SU-DHL-6 (cell line): ENCODE measurements around the gene ARID5B.

ENCODE experiments used
- H2AFZ ChIP-seq: fragments of 200-600 bp; sonication (generic); 2 replicates; pipeline ENCODE4 v1.6.1; 2014; ENCODE audit warnings: low read depth, mild to moderate bottlenecking, moderate library complexity, mixed read lengths, antibody characterized with exemption, low read length; ENCODE audit not compliant: severe bottlenecking
- H3F3A ChIP-seq: fragments of 200-600 bp; shearing (Covaris generic); 2 replicates; pipeline ENCODE4 v1.6.0; 2016; ENCODE audit warnings: antibody characterized with exemption, mild to moderate bottlenecking; ENCODE audit not compliant: insufficient read depth
- H3K27ac ChIP-seq: fragments of 200-600 bp; sonication (generic); 2 replicates; pipeline ENCODE4 v1.5.1; 2016; ENCODE audit warnings: low read depth, mild to moderate bottlenecking, low read length, moderate library complexity, mixed read lengths
- H3K27me3 ChIP-seq: fragments of 200-600 bp; sonication (generic), shearing (Covaris generic); 2 replicates; pipeline ENCODE4 v1.6.0; 2014; ENCODE audit warnings: mild to moderate bottlenecking, low read length
- H3K36me3 ChIP-seq: fragments of 200-600 bp; sonication (generic); 2 replicates; pipeline ENCODE4 v1.6.1; 2014; ENCODE audit warnings: mild to moderate bottlenecking, low read length, mixed read lengths
- H3K4me2 ChIP-seq: fragments of 300-600, 200-600 bp; shearing (Covaris generic), sonication (generic); 2 replicates; pipeline ENCODE4 v1.6.0; 2014; ENCODE audit warnings: low read length, low read depth, mild to moderate bottlenecking; ENCODE audit not compliant: poor library complexity, severe bottlenecking
- H3K4me3 ChIP-seq: fragments of 200-600 bp; sonication (generic); 2 replicates; pipeline ENCODE4 v1.5.1; 2014; ENCODE audit warnings: antibody characterized with exemption, low read length, mild to moderate bottlenecking, mixed read lengths; ENCODE audit not compliant: insufficient read depth, poor library complexity, severe bottlenecking
- H3K79me2 ChIP-seq: fragments of 200-600 bp; sonication (generic); 2 replicates; pipeline ENCODE4 v1.6.1; 2014; ENCODE audit warnings: mild to moderate bottlenecking, low read length, moderate library complexity; ENCODE audit not compliant: insufficient read depth
- H3K9ac ChIP-seq: fragments of 200-600 bp; sonication (generic); 2 replicates; pipeline ENCODE4 v1.7.0; 2014; ENCODE audit warnings: mild to moderate bottlenecking, low read length
- H3K9me2 ChIP-seq: fragments of 200-600 bp; sonication (generic); replicated peaks from 2 replicates; pipeline ENCODE4 v1.6.1; 2014; ENCODE audit warnings: low read length; ENCODE audit not compliant: insufficient read depth
- H3K9me3 ChIP-seq: fragments of 200-600 bp; sonication (generic); 2 replicates; pipeline ENCODE4 v1.6.1; 2014; ENCODE audit warnings: low read length, mixed read lengths; ENCODE audit not compliant: insufficient read depth
- H4K20me1 ChIP-seq: fragments of 200-600 bp; sonication (generic); 2 replicates; pipeline ENCODE4 v1.6.1; 2014; ENCODE audit warnings: low read depth, mild to moderate bottlenecking, antibody characterized with exemption, low read length, moderate library complexity, mixed read lengths
- CTCF ChIP-seq: fragments of 200-600 bp; sonication (generic); IDR thresholded peaks from one replicate; pipeline ENCODE4 v1.5.1; 2017; ENCODE audit warnings: antibody characterized with exemption, mild to moderate bottlenecking, low read length, moderate library complexity; ENCODE audit not compliant: insufficient read depth, poor library complexity, severe bottlenecking
- EZH2phosphoT487 ChIP-seq: fragments of 200-600 bp; sonication (generic), shearing (Covaris generic); conservative IDR thresholded peaks from 2 replicates; pipeline ENCODE4 v1.6.1; 2018; ENCODE audit warnings: mild to moderate bottlenecking, antibody characterized with exemption, low read length, moderate library complexity, mixed read lengths

Gene ARID5B

GRCh38 chr10:61857746-61858145 lies 43.8 kb upstream of the ARID5B start:
- TF ChIP-seq CTCF = no peak
- TF ChIP-seq EZH2phosphoT487 = no peak
- H3K79me2 ChIP-seq = no peaks in the 10 kb centered on the region
- no peak overlapping the region for H3K27ac ChIP-seq
- no peaks in the 10 kb centered on the region for H3K27me3 ChIP-seq
- H3K9me3 ChIP-seq = no peaks in the 10 kb centered on the region
- no peak overlapping the region for H3K9ac ChIP-seq
- no peaks in the 10 kb centered on the region for H3K36me3 ChIP-seq
- no peaks in the 10 kb centered on the region for H3K9me2 ChIP-seq
- H3F3A ChIP-seq = no peaks in the 10 kb centered on the region
- H2AFZ ChIP-seq = no peak overlapping the region
- no peaks in the 10 kb centered on the region for H4K20me1 ChIP-seq
- H3K4me3 ChIP-seq = no peak overlapping the region
- no peak overlapping the region for H3K4me2 ChIP-seq

GRCh38 chr10:61859786-61860185 lies 41.7 kb upstream of the ARID5B start:
- Histone ChIP-seq H3K79me2 (no peaks in the 10 kb centered on the region), H3K27ac (no peak overlapping the region), H3F3A (no peaks in the 10 kb centered on the region), H3K9me2 (no peaks in the 10 kb centered on the region), H3K9me3 (no peaks in the 10 kb centered on the region), H3K4me2 (no peak overlapping the region), H3K9ac (no peak overlapping the region), H2AFZ (no peak overlapping the region), H3K27me3 (no peaks in the 10 kb centered on the region), H3K36me3 (no peaks in the 10 kb centered on the region), H3K4me3 (no peak overlapping the region), H4K20me1 (no peaks in the 10 kb centered on the region)
- TF ChIP-seq CTCF = no peak
- TF ChIP-seq EZH2phosphoT487 = no peak

GRCh38 chr10:61860964-61861758 lies 40.3 kb upstream of the ARID5B start:
- Histone ChIP-seq H2AFZ (no peak overlapping the region), H3K4me3 (no peak overlapping the region), H3K79me2 (no peaks in the 10 kb centered on the region), H3K9me2 (no peaks in the 10 kb centered on the region), H3K27me3 (no peaks in the 10 kb centered on the region), H4K20me1 (no peaks in the 10 kb centered on the region), H3K27ac (no peak overlapping the region), H3K9ac (no peak overlapping the region), H3K4me2 (no peak overlapping the region), H3K9me3 (no peaks in the 10 kb centered on the region), H3F3A (no peaks in the 10 kb centered on the region), H3K36me3 (no peaks in the 10 kb centered on the region)
- TF ChIP-seq EZH2phosphoT487 (no peak), CTCF (no peak)
